HepG2 (cell line): ENCODE data around the gene TP73.

Experiments
- KDM4B ChIP-seq: sonication (generic); formaldehyde crosslinking; IDR thresholded peaks from 2 replicates; pipeline ENCODE4 v1.4.0; 2020; ENCODE audit warnings: missing genetic modification reagents
- RXRA ChIP-seq: sonication (generic); formaldehyde crosslinking; IDR thresholded peaks from 2 replicates; pipeline ENCODE4 v1.5.1; 2020; ENCODE audit warnings: missing genetic modification reagents
- TAF1 ChIP-seq: sonication (generic); formaldehyde crosslinking; IDR thresholded peaks from 2 replicates; pipeline ENCODE4 v1.4.0; 2020; ENCODE audit warnings: missing genetic modification reagents
- TF ChIP-seq, protein P1 (sequence below): sonication (generic); formaldehyde crosslinking; IDR thresholded peaks from 2 replicates; pipeline ENCODE4 v1.5.0; 2020; ENCODE audit warnings: mild to moderate bottlenecking, missing genetic modification reagents, moderate library complexity

DNA sequence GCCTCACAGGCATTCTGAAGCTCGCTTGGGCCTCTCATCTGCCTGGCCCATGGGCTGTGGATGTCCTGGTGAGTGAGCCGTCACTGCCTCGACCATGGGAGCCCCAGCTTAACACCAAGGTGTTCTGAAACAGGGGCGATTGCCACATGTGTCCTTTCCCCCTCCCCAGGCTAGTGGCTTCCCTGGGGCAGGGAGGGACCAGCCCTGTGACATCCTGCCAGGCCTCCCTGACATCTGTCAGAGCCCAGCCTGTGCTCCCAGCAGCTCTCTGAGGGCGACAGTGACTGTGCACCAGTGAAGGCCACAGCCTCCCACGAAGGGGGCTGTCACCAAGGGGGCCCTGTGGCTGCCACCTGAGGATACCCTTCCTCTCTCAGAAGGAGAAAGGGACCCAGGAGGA is 64.0 kb downstream of the TP73 start:
- TF ChIP-seq, protein P1, sequence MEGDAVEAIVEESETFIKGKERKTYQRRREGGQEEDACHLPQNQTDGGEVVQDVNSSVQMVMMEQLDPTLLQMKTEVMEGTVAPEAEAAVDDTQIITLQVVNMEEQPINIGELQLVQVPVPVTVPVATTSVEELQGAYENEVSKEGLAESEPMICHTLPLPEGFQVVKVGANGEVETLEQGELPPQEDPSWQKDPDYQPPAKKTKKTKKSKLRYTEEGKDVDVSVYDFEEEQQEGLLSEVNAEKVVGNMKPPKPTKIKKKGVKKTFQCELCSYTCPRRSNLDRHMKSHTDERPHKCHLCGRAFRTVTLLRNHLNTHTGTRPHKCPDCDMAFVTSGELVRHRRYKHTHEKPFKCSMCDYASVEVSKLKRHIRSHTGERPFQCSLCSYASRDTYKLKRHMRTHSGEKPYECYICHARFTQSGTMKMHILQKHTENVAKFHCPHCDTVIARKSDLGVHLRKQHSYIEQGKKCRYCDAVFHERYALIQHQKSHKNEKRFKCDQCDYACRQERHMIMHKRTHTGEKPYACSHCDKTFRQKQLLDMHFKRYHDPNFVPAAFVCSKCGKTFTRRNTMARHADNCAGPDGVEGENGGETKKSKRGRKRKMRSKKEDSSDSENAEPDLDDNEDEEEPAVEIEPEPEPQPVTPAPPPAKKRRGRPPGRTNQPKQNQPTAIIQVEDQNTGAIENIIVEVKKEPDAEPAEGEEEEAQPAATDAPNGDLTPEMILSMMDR, result no peak
- TF ChIP-seq RXRA (CRISPR knock-in tag) (no peak), KDM4B (no peak), TAF1 (CRISPR knock-in tag) (no peak)
